SU-DHL-6 (cell line): ENCODE results near the gene DOC2A.

Source experiments
- H2AFZ ChIP-seq: fragments of 200-600 bp; sonication (generic); 2 replicates; pipeline ENCODE4 v1.6.1; 2014; ENCODE audit warnings: low read depth, mild to moderate bottlenecking, moderate library complexity, mixed read lengths, antibody characterized with exemption, low read length; ENCODE audit not compliant: severe bottlenecking
- H3F3A ChIP-seq: fragments of 200-600 bp; shearing (Covaris generic); 2 replicates; pipeline ENCODE4 v1.6.0; 2016; ENCODE audit warnings: antibody characterized with exemption, mild to moderate bottlenecking; ENCODE audit not compliant: insufficient read depth
- H3K27ac ChIP-seq: fragments of 200-600 bp; sonication (generic); 2 replicates; pipeline ENCODE4 v1.5.1; 2016; ENCODE audit warnings: low read depth, mild to moderate bottlenecking, low read length, moderate library complexity, mixed read lengths
- H3K27me3 ChIP-seq: fragments of 200-600 bp; sonication (generic), shearing (Covaris generic); 2 replicates; pipeline ENCODE4 v1.6.0; 2014; ENCODE audit warnings: mild to moderate bottlenecking, low read length
- H3K36me3 ChIP-seq: fragments of 200-600 bp; sonication (generic); 2 replicates; pipeline ENCODE4 v1.6.1; 2014; ENCODE audit warnings: mild to moderate bottlenecking, low read length, mixed read lengths
- H3K4me2 ChIP-seq: fragments of 300-600, 200-600 bp; shearing (Covaris generic), sonication (generic); 2 replicates; pipeline ENCODE4 v1.6.0; 2014; ENCODE audit warnings: low read length, low read depth, mild to moderate bottlenecking; ENCODE audit not compliant: poor library complexity, severe bottlenecking
- H3K4me3 ChIP-seq: fragments of 200-600 bp; sonication (generic); 2 replicates; pipeline ENCODE4 v1.5.1; 2014; ENCODE audit warnings: antibody characterized with exemption, low read length, mild to moderate bottlenecking, mixed read lengths; ENCODE audit not compliant: insufficient read depth, poor library complexity, severe bottlenecking
- H3K79me2 ChIP-seq: fragments of 200-600 bp; sonication (generic); 2 replicates; pipeline ENCODE4 v1.6.1; 2014; ENCODE audit warnings: mild to moderate bottlenecking, low read length, moderate library complexity; ENCODE audit not compliant: insufficient read depth
- H3K9ac ChIP-seq: fragments of 200-600 bp; sonication (generic); 2 replicates; pipeline ENCODE4 v1.7.0; 2014; ENCODE audit warnings: mild to moderate bottlenecking, low read length
- H3K9me2 ChIP-seq: fragments of 200-600 bp; sonication (generic); replicated peaks from 2 replicates; pipeline ENCODE4 v1.6.1; 2014; ENCODE audit warnings: low read length; ENCODE audit not compliant: insufficient read depth
- H3K9me3 ChIP-seq: fragments of 200-600 bp; sonication (generic); 2 replicates; pipeline ENCODE4 v1.6.1; 2014; ENCODE audit warnings: low read length, mixed read lengths; ENCODE audit not compliant: insufficient read depth
- H4K20me1 ChIP-seq: fragments of 200-600 bp; sonication (generic); 2 replicates; pipeline ENCODE4 v1.6.1; 2014; ENCODE audit warnings: low read depth, mild to moderate bottlenecking, antibody characterized with exemption, low read length, moderate library complexity, mixed read lengths
- CTCF ChIP-seq: fragments of 200-600 bp; sonication (generic); IDR thresholded peaks from one replicate; pipeline ENCODE4 v1.5.1; 2017; ENCODE audit warnings: antibody characterized with exemption, mild to moderate bottlenecking, low read length, moderate library complexity; ENCODE audit not compliant: insufficient read depth, poor library complexity, severe bottlenecking
- EZH2phosphoT487 ChIP-seq: fragments of 200-600 bp; sonication (generic), shearing (Covaris generic); conservative IDR thresholded peaks from 2 replicates; pipeline ENCODE4 v1.6.1; 2018; ENCODE audit warnings: mild to moderate bottlenecking, antibody characterized with exemption, low read length, moderate library complexity, mixed read lengths

DOC2A gene

GRCh38 chr16:30010844-30011713 is at the start of gene DOC2A:
TSS of gene DOC2A (minus strand) at chr16:30011027. CDS start at chr16:30010222, 805 bp downstream.
- H3K27ac ChIP-seq: no peak within 1 kb of the TSS
- H2AFZ ChIP-seq: no peak within 1 kb of the TSS
- H3K4me3 ChIP-seq: no peak within 1 kb of the TSS

GRCh38 chr16:30060346-30060745 is 49.5 kb upstream of the DOC2A start:
- Histone ChIP-seq H3K79me2 (peaks cover 8% of the 10 kb centered on the region; the same call in 1 of the 2 replicates), H3K27me3 (no peaks in the 10 kb centered on the region), H3K4me2 (no peak overlapping the region)

More at GRCh38 chr16:30010844-30011713, at the start of gene DOC2A:
- Histone ChIP-seq H3K9ac (peak within 1 kb of the TSS; percentile 14; the same call in 1 of the 2 replicates), H4K20me1 (no peaks in the 10 kb centered on the region), H3F3A (no peaks in the 10 kb centered on the region), H3K36me3 (no peaks in the 10 kb centered on the region), H3K79me2 (no peaks in the 10 kb centered on the region), H3K9me3 (no peaks in the 10 kb centered on the region), H3K27me3 (no peaks in the 10 kb centered on the region), H3K9me2 (no peaks in the 10 kb centered on the region), H3K4me2 (peak within 1 kb of the TSS; percentile 50)
- TF ChIP-seq EZH2phosphoT487: no peak

GRCh38 chr16:30054959-30055553 is 44.2 kb upstream of the DOC2A start:
- Histone ChIP-seq H2AFZ (no peak overlapping the region), H3K4me3 (no peak overlapping the region), H3K9me3 (no peaks in the 10 kb centered on the region), H4K20me1 (no peaks in the 10 kb centered on the region), H3K27me3 (no peaks in the 10 kb centered on the region), H3K9ac (no peak overlapping the region), H3F3A (no peaks in the 10 kb centered on the region; the same call in 1 of the 2 replicates), H3K4me2 (no peak overlapping the region), H3K27ac (no peak overlapping the region), H3K9me2 (no peaks in the 10 kb centered on the region), H3K36me3 (no peaks in the 10 kb centered on the region), H3K79me2 (no peaks in the 10 kb centered on the region)
- TF ChIP-seq EZH2phosphoT487 (no peak), CTCF (peak; percentile 71)

More at GRCh38 chr16:30060346-30060745, 49.5 kb upstream of the DOC2A start:
- no peak overlapping the region for H2AFZ ChIP-seq
- no peak overlapping the region for H3K27ac ChIP-seq
- H3K9me3 ChIP-seq: no peaks in the 10 kb centered on the region
- H3K9me2 ChIP-seq: no peaks in the 10 kb centered on the region
- no peaks in the 10 kb centered on the region for H3F3A ChIP-seq
- H3K36me3 ChIP-seq: no peaks in the 10 kb centered on the region
- no peak overlapping the region for H3K4me3 ChIP-seq
- H4K20me1 ChIP-seq: no peaks in the 10 kb centered on the region
- no peak for TF ChIP-seq EZH2phosphoT487
- no peak for TF ChIP-seq CTCF
- H3K9ac ChIP-seq: no peak overlapping the region
